GM12878 (cell line): ENCODE data around the gene POU2F1. TPM values are rescaled to one million over a fixed set of nuclear protein-coding genes. Genes with fewer than 3 reads are reported as not detected.

Experiments
- ATAC-seq: fragments of 200-7000 bp; cut with Tn5 transposase; 3 replicates; pipeline ENCODE4 v1.9.1; 2020; ENCODE audit warnings: mild to moderate bottlenecking, moderate library complexity
- BruUV-seq: library from RNA; stranded (reverse); fragments of 400-500 nt; replicated peaks from 2 replicates; lab custom pipeline; 2021; lab: Mats Ljungman, UMichigan
- CTCF ChIA-PET: fragments of 300-600 bp; sonication (Branson Sonifier 250); formaldehyde crosslinking; extraction: SDS; loops from one replicate; lab custom pipeline; 2021; ENCODE audit warnings: inconsistent platforms; lab: Yijun Ruan, JAX
- POLR2A ChIA-PET: fragments of 350-600 bp; formaldehyde crosslinking; extraction: SDS; loops from one replicate; lab custom pipeline; 2021; ENCODE audit warnings: inconsistent platforms; lab: Charles Lee
- RAD21 ChIA-PET: fragments of 300-600 bp; sonication (Branson Sonifier 250); formaldehyde crosslinking; loops from one replicate; lab custom pipeline; 2023; ENCODE audit warnings: antibody characterized with exemption; ENCODE audit not compliant: unreplicated experiment; lab: Charles Lee
- SMC1A ChIA-PET: fragments of 300-600 bp; sonication (Branson Sonifier 250); formaldehyde crosslinking; loops from one replicate; lab custom pipeline; 2023; ENCODE audit not compliant: unreplicated experiment, uncharacterized antibody; lab: Charles Lee
- DNase-seq: peaks from one replicate; pipeline ENCODE4 v3.0.0-alpha.2; 2011; ENCODE audit warnings: low read depth, low spot score
- FAIRE-seq: peaks from 3 replicates; lab custom pipeline; 2011; peaks lifted over from hg19 to GRCh38; lab: Jason Lieb, UNC
- H2AFZ ChIP-seq: 2 replicates; pipeline ENCODE4 v1.6.0; 2011; ENCODE audit warnings: low read depth, low read length, control low read depth; ENCODE audit not compliant: control insufficient read depth
- H3K27ac ChIP-seq: 2 replicates; pipeline ENCODE4 v1.5.1; 2011; ENCODE audit warnings: control low read depth; ENCODE audit not compliant: control insufficient read depth, insufficient read depth
- H3K27me3 ChIP-seq, 2 experiments: replicated peaks in 1 of 2; 2 replicates each; pipeline versions ENCODE4 v1.6.0 to v1.6.1; 2011; ENCODE audit warnings: low read length in 1 of 2; ENCODE audit not compliant: control insufficient read depth in 2 of 2, insufficient read depth in 2 of 2
- H3K36me3 ChIP-seq, 2 experiments: 2 replicates each; pipeline ENCODE4 v1.5.1; 2011; ENCODE audit warnings: low read length in 1 of 2; ENCODE audit not compliant: control insufficient read depth in 2 of 2, insufficient read depth in 2 of 2
- H3K4me1 ChIP-seq: 2 replicates; pipeline ENCODE4 v1.6.1; 2011; ENCODE audit warnings: mild to moderate bottlenecking, low read length, moderate library complexity, mixed read lengths; ENCODE audit not compliant: control insufficient read depth, insufficient read depth
- H3K4me2 ChIP-seq: 2 replicates; pipeline ENCODE4 v1.6.0; 2011; ENCODE audit warnings: control low read depth; ENCODE audit not compliant: control insufficient read depth, insufficient read depth
- H3K4me3 ChIP-seq: fragments of 200-600 bp; sonication (generic); 2 replicates; pipeline ENCODE4 v1.5.1; 2016
- H3K79me2 ChIP-seq: 2 replicates; pipeline ENCODE4 v1.6.0; 2011; ENCODE audit warnings: low read length; ENCODE audit not compliant: control insufficient read depth, insufficient read depth
- H3K9ac ChIP-seq: 2 replicates; pipeline ENCODE4 v1.8.0; 2011; ENCODE audit warnings: low read length, control low read depth, mixed read lengths; ENCODE audit not compliant: control insufficient read depth, insufficient read depth
- H3K9me3 ChIP-seq: replicated peaks from 3 replicates; pipeline ENCODE4 v1.5.1; 2011; ENCODE audit warnings: mild to moderate bottlenecking, low read length; ENCODE audit not compliant: control insufficient read depth, insufficient read depth
- H4K20me1 ChIP-seq: 2 replicates; pipeline ENCODE4 v1.6.0; 2011; ENCODE audit not compliant: control insufficient read depth, insufficient read depth
- ASH2L ChIP-seq: fragments of 300-600, 200-600 bp; sonication (generic); IDR thresholded peaks from 2 replicates; pipeline ENCODE4 v1.6.1; 2017; ENCODE audit warnings: low read depth, mild to moderate bottlenecking, borderline replicate concordance
- BCL11A ChIP-seq: IDR thresholded peaks from 2 replicates; pipeline ENCODE4 v1.6.1; 2011; ENCODE audit warnings: low read depth, low read length
- EED ChIP-seq: sonication (generic); IDR thresholded peaks from 2 replicates; pipeline ENCODE4 v1.6.1; 2016; ENCODE audit warnings: antibody characterized with exemption, low read depth
- FOS ChIP-seq: IDR thresholded peaks from 3 replicates; pipeline ENCODE4 v1.6.1; 2011; ENCODE audit warnings: borderline replicate concordance; ENCODE audit not compliant: insufficient read length; ENCODE audit errors: extremely low read depth
- JUNB ChIP-seq: IDR thresholded peaks from 2 replicates; pipeline ENCODE4 v1.6.1; 2016; ENCODE audit warnings: antibody characterized with exemption, mild to moderate bottlenecking
- KLF5 ChIP-seq: fragments of 450-650 bp; IDR thresholded peaks from 2 replicates; pipeline ENCODE4 v1.6.1; 2014; ENCODE audit warnings: mild to moderate bottlenecking; ENCODE audit not compliant: partially characterized antibody
- LARP7 ChIP-seq: fragments of 450-650 bp; IDR thresholded peaks from 2 replicates; pipeline ENCODE4 v1.6.1; 2017; ENCODE audit warnings: mild to moderate bottlenecking
- MEF2A ChIP-seq: IDR thresholded peaks from 2 replicates; pipeline ENCODE4 v1.6.1; 2011; ENCODE audit warnings: low read depth, mild to moderate bottlenecking, low read length, moderate library complexity; ENCODE audit not compliant: insufficient read depth
- NFIC ChIP-seq: IDR thresholded peaks from 2 replicates; pipeline ENCODE4 v1.6.1; 2012; ENCODE audit warnings: low read depth, mild to moderate bottlenecking, inconsistent platforms, low read length, moderate library complexity
- RBBP5 ChIP-seq: fragments of 200-600 bp; sonication (generic); conservative IDR thresholded peaks from 2 replicates; pipeline ENCODE4 v1.6.1; 2016
- RUNX3 ChIP-seq: IDR thresholded peaks from 2 replicates; pipeline ENCODE4 v1.6.1; 2012; ENCODE audit warnings: low read length, inconsistent platforms
- SUZ12 ChIP-seq: fragments of 200-600 bp; sonication (generic); IDR thresholded peaks from one replicate; pipeline ENCODE4 v1.6.1; 2018; ENCODE audit warnings: antibody characterized with exemption, mild to moderate bottlenecking; ENCODE audit not compliant: unreplicated experiment
- ZNF274 ChIP-seq: IDR thresholded peaks from one replicate; pipeline ENCODE4 v1.8.0; 2011; ENCODE audit not compliant: insufficient read length, insufficient read depth
- ZSCAN29 ChIP-seq: fragments of 450-650 bp; IDR thresholded peaks from 2 replicates; pipeline ENCODE4 v1.6.1; 2017; ENCODE audit warnings: mild to moderate bottlenecking, moderate library complexity
- ZZZ3 ChIP-seq: IDR thresholded peaks from 2 replicates; pipeline ENCODE4 v1.6.1; 2011; ENCODE audit warnings: low read depth; ENCODE audit not compliant: control insufficient read depth, insufficient read length
- WGBS: methylation state at CpG from one replicate; pipeline ENCODE4 v1.1.6; 2016; ENCODE audit warnings: low lambda C conversion rate; ENCODE audit not compliant: insufficient replicate concordance, insufficient coverage; ENCODE audit errors: missing lambda C conversion rate; 5-methylcytosine and 5-hydroxymethylcytosine counted together
- in situ Hi-C: fragments of 300-500 bp; cut with MboI; formaldehyde crosslinking; loops from 9 replicates; pipeline ENCODE4 v1.14.3; 2018; ENCODE audit warnings: mixed read lengths
- intact Hi-C: fragments of 100-400 bp; cut with micrococcal nuclease; formaldehyde crosslinking; loops from one replicate; pipeline ENCODE4 v1.14.2; 2022; ENCODE audit not compliant: unreplicated experiment
- polyA plus RNA-seq, 11 experiments: library from polyadenylated mRNA; depleted of rRNA in 4 of 11; unstranded in 6 of 11; stranded (reverse) in 5 of 11; fragments of >200 nt; fragmentation: Nextera tagmentation in 4 of 11; fragmentation: Illumina TruSeq in 1 of 11; extraction: Ambion mirVana in 4 of 11; extraction: Trizol in 1 of 11; gene quantifications; 1 replicate in 1 of 11; 2 replicates in 10 of 11; pipeline versions ENCODE4 v1.2.1 to v1.2.3, GENCODE V29; 2011 to 2016; ENCODE audit warnings: inconsistent platforms in 2 of 11, missing spikeins in 2 of 11, low read depth in 1 of 11
- total RNA-seq, 4 experiments: library from RNA; depleted of rRNA in 3 of 4; stranded (reverse); fragments of >200 nt in 3 of 4; fragmentation: Illumina TruSeq in 1 of 4; extraction: Trizol in 1 of 4; gene quantifications; 2 replicates each; pipeline versions ENCODE4 v1.2.1 to v1.2.3, GENCODE V29; 2013 to 2021

Gene POU2F1
- total and polyA plus RNA-seq, 10 of the 15 experiments (the other 5 are each of a cell fraction or from before 2014, with no cell fraction given): 2.5 to 21.7 (median 12.5) TPM

- Histone ChIP-seq H3K9me3 (no peaks in the 10 kb centered on the region), H3K4me3 (no peak overlapping the region), H3K27me3 (no peaks in the 10 kb centered on the region; a peak in 1 of 4 replicates), H3K4me2 (no peak overlapping the region), H2AFZ (no peak overlapping the region), H3K27ac (no peak overlapping the region), H3K4me1 (no peaks in the 10 kb centered on the region), H3K36me3 (no peaks in the 10 kb centered on the region), H3K9ac (no peak overlapping the region), H3K79me2 (no peaks in the 10 kb centered on the region), H4K20me1 (no peaks in the 10 kb centered on the region)
- ATAC-seq (no peak), FAIRE-seq (no peak), DNase-seq (no peak)
- POLR2A ChIA-PET: interaction anchor here (0.5 kb wide), 1 partner anchor 60 kb away, joined by 3 read pairs; no protein-coding TSS in a partner anchor
- no TSS peak for BruUV-seq
- RAD21 ChIA-PET: no interaction called here
- in situ Hi-C loops: no loop called here
- intact Hi-C loops: no loop called here
- SMC1A ChIA-PET: interaction anchor here (1.2 kb wide), 1 partner anchor 8 kb away, joined by 4 read pairs; no protein-coding TSS in a partner anchor
- no peak for TF ChIP-seq JUNB
- no peak for TF ChIP-seq LARP7
- no peak for TF ChIP-seq RUNX3
- TF ChIP-seq ZZZ3: no peak
- TF ChIP-seq RBBP5: no peak
- no peak for TF ChIP-seq NFIC
- TF ChIP-seq KLF5: no peak
- TF ChIP-seq ZNF274: no peak
- no peak for TF ChIP-seq MEF2A
- TF ChIP-seq FOS: no peak
- TF ChIP-seq SUZ12: no peak
- no peak for TF ChIP-seq ZSCAN29
- TF ChIP-seq ASH2L: no peak
- no peak for TF ChIP-seq EED
- no peak for TF ChIP-seq BCL11A
- CTCF ChIA-PET: interaction anchor here (0.6 to 1.0 kb wide), 2 partner anchors 58 to 63 kb away, joined by 3 to 4 read pairs; no protein-coding TSS in a partner anchor
- whole genome bisulfite sequencing: 87% methylated on average over 2 of the region's 2 CpGs
Observed at GRCh38 chr1:167476061-167476460, 255.4 kb downstream of the POU2F1 start.

Other genes with a start within 250 kb of the POU2F1 start
- 4.8 and 4.9 TPM in 2 replicates for gene ILDR2, start 245.3 kb upstream of the POU2F1 start, total RNA-seq (2014; rRNA removed)
- gene ILDR2, start 245.3 kb upstream of the POU2F1 start, total RNA-seq (2014; rRNA removed; fragmentation: Illumina TruSeq; extraction: Trizol): 3.2 and 4.2 TPM in 2 replicates
- 5.3 and 5.4 TPM in 2 replicates for gene ILDR2, start 245.3 kb upstream of the POU2F1 start, total RNA-seq (2021)
- 0.03 and 0.05 TPM in 2 replicates for gene ILDR2, start 245.3 kb upstream of the POU2F1 start, polyA plus RNA-seq (2011; rRNA removed)
- gene ILDR2, start 245.3 kb upstream of the POU2F1 start, polyA plus RNA-seq (2014; fragmentation: Illumina TruSeq; extraction: Trizol): 4.3 and 4.7 TPM in 2 replicates
- under 1 TPM; 0.27 to 0.56 TPM for gene ILDR2, start 245.3 kb upstream of the POU2F1 start, polyA plus RNA-seq (2014; fragmentation: Nextera tagmentation; extraction: Ambion mirVana)
- gene ILDR2, start 245.3 kb upstream of the POU2F1 start, polyA plus RNA-seq (2014; rRNA removed): 1.9 and 2.7 TPM in 2 replicates
- 1 to 10 TPM in 1 of 2 experiments, under 1 TPM in 1; 0.74 to 1.0 TPM for gene ILDR2, start 245.3 kb upstream of the POU2F1 start, polyA plus RNA-seq (2016; fragmentation: Nextera tagmentation; extraction: Ambion mirVana)
- gene MAEL, start 231.6 kb upstream of the POU2F1 start, total RNA-seq (2014; rRNA removed): 0.11 and 0.16 TPM in 2 replicates
- 0.14 and 0.40 TPM in 2 replicates for gene MAEL, start 231.6 kb upstream of the POU2F1 start, total RNA-seq (2014; rRNA removed; fragmentation: Illumina TruSeq; extraction: Trizol)
- gene MAEL, start 231.6 kb upstream of the POU2F1 start, total RNA-seq (2021): 0.10 and 0.27 TPM in 2 replicates
- not detected in 2 replicates for gene MAEL, start 231.6 kb upstream of the POU2F1 start, polyA plus RNA-seq (2011; rRNA removed)
- 0.34 and 0.44 TPM in 2 replicates for gene MAEL, start 231.6 kb upstream of the POU2F1 start, polyA plus RNA-seq (2014; fragmentation: Illumina TruSeq; extraction: Trizol)
- gene MAEL, start 231.6 kb upstream of the POU2F1 start, polyA plus RNA-seq (2014; fragmentation: Nextera tagmentation; extraction: Ambion mirVana): under 1 TPM; 0.11 to 0.43 TPM
- gene MAEL, start 231.6 kb upstream of the POU2F1 start, polyA plus RNA-seq (2014; rRNA removed): 0.10 and 0.17 TPM in 2 replicates
- gene MAEL, start 231.6 kb upstream of the POU2F1 start, polyA plus RNA-seq (2016; fragmentation: Nextera tagmentation; extraction: Ambion mirVana): under 1 TPM in 1 of 2 experiments, not detected in 1; 0.31 TPM
- gene GPA33, start 130.5 kb upstream of the POU2F1 start, total RNA-seq (2014; rRNA removed): 0.22 and 0.23 TPM in 2 replicates
- gene GPA33, start 130.5 kb upstream of the POU2F1 start, total RNA-seq (2014; rRNA removed; fragmentation: Illumina TruSeq; extraction: Trizol): 0.13 and 0.14 TPM in 2 replicates
- gene GPA33, start 130.5 kb upstream of the POU2F1 start, total RNA-seq (2021): 0.21 and 0.88 TPM in 2 replicates
- gene GPA33, start 130.5 kb upstream of the POU2F1 start, polyA plus RNA-seq (2011; rRNA removed): 0.10 TPM in 1 of 2 replicates, not detected in the other
- gene GPA33, start 130.5 kb upstream of the POU2F1 start, polyA plus RNA-seq (2014; fragmentation: Illumina TruSeq; extraction: Trizol): 0.12 and 0.25 TPM in 2 replicates
- gene GPA33, start 130.5 kb upstream of the POU2F1 start, polyA plus RNA-seq (2014; fragmentation: Nextera tagmentation; extraction: Ambion mirVana): under 1 TPM in 1 of 2 experiments, not detected in 1; 0.09 TPM
- 0.14 and 0.27 TPM in 2 replicates for gene GPA33, start 130.5 kb upstream of the POU2F1 start, polyA plus RNA-seq (2014; rRNA removed)
- under 1 TPM; 0.21 to 0.24 TPM for gene GPA33, start 130.5 kb upstream of the POU2F1 start, polyA plus RNA-seq (2016; fragmentation: Nextera tagmentation; extraction: Ambion mirVana)
- under 0.01 TPM in 1 of 2 replicates, not detected in the other for gene STYXL2, start 126.8 kb upstream of the POU2F1 start, total RNA-seq (2014; rRNA removed)
- gene STYXL2, start 126.8 kb upstream of the POU2F1 start, total RNA-seq (2014; rRNA removed; fragmentation: Illumina TruSeq; extraction: Trizol): not detected in 2 replicates
- 0.08 TPM in 2 replicates for gene STYXL2, start 126.8 kb upstream of the POU2F1 start, total RNA-seq (2021)
- not detected in 2 replicates for gene STYXL2, start 126.8 kb upstream of the POU2F1 start, polyA plus RNA-seq (2011; rRNA removed)
- gene STYXL2, start 126.8 kb upstream of the POU2F1 start, polyA plus RNA-seq (2014; fragmentation: Illumina TruSeq; extraction: Trizol): 0.03 TPM in 1 of 2 replicates, not detected in the other
- gene STYXL2, start 126.8 kb upstream of the POU2F1 start, polyA plus RNA-seq (2014; fragmentation: Nextera tagmentation; extraction: Ambion mirVana): not detected
- 0.01 TPM in 1 of 2 replicates, not detected in the other for gene STYXL2, start 126.8 kb upstream of the POU2F1 start, polyA plus RNA-seq (2014; rRNA removed)
- gene STYXL2, start 126.8 kb upstream of the POU2F1 start, polyA plus RNA-seq (2016; fragmentation: Nextera tagmentation; extraction: Ambion mirVana): not detected